ENCODE measurements around the gene DNAJC17.

DNA sequence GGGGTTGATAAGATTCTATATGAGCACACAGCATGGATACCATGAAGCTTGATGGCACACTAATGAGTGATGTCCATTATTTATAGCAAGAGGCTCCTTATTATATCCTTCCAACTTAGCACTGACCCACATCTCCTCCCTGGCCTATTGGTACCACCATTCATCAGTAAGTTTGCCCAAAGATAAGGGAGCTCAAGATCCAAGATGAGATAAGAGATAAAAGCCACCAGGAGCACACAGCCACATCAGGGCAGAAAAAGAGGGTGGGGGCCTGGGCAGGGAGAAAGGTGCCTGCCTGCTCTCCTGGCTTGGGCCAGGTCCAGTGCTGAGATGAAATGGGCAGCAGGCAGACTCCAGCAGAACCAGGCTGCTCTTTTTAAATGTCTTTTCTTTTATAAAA is 25.6 kb upstream of the DNAJC17 start:
- no peak for TF ChIP-seq POLR2AphosphoS5 (IDR thresholded peaks at IDR 0.05)
- no peak for TF ChIP-seq POLR2A (IDR thresholded peaks at IDR 0.05)
